Measurements from ENCODE around the gene ZNF761. TPM values are rescaled to one million over a fixed set of nuclear protein-coding genes. Genes with fewer than 3 reads are reported as not detected.
"Not testable (repeated sequence)": the region's sequence is repeated elsewhere in the genome, so short reads cannot be mapped to it uniquely, and the experiment has no call there.

ZNF761 gene
- total and polyA plus RNA-seq, 10 donors = 5.9 to 14.2 (median 10.4) TPM

DNA sequence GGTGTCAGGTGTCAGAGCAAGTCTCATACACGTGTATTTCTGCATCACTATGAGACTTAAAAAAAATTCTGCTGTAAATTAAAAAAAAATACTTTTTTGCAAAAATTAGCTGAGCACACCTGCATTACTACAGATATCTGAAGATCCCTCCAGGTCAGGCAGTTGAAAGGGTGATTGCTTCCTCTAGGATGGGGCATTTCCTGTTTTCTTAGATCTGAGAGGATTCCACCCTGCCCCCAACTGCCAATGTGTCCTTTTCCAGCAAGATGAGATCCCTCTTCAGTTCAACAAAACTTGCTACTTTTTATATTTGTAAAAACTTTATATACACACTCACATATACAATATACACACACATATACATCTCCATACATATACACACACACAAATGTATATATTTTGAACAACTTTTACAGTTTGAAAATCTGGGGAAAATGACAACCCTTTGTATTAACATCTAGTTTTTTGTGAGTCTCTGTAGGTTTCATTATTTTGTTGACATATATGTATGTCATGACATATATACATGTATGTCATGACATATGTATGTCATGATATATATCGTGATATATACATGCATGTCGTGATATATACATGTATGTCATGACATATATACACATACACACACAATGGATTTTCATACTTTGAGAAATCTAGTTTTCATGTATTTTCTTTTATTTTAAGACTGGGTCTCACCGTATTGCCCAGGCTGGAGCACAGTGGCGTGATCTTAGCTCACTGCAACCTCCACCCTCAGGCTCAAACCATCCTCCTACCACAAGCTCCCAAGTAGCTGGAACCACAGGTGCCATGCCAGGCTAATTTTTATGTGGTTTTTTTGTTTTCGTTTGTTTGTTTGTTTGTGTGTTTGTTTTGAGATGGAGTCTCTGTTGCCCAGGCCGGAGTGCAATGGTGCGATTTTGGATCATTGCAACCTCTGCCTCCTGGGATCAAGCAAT lies 53.5 kb downstream of the ZNF761 start:
- Histone ChIP-seq H3K4me3 (no peak overlapping the region), H3K27ac (no peak overlapping the region), H3K4me1 (no peaks in the 10 kb centered on the region), H3K36me3 (peaks cover 14 to 97% (median 65%) of the 10 kb centered on the region in 6 donors), H3K9me3 (peaks cover 10 to 100% (median 97%) of the 10 kb centered on the region in 8 donors), H3K27me3 (replicated peaks in 1 of 7) (no peaks in the 10 kb centered on the region)
- 79 to 99% (median 82%) methylated on average over 8 of the region's 8 CpGs for WGBS, 5 donors
- intact Hi-C loops (cut with DNase I; ENCODE audit: low total_unique reads) = no loop called here
- no peak for DNase-seq
- TF ChIP-seq POLR2A (IDR thresholded peaks at IDR 0.05) (no peak), POLR2AphosphoS5 (IDR thresholded peaks at IDR 0.05) (no peak)
- TF ChIP-seq, protein P1, sequence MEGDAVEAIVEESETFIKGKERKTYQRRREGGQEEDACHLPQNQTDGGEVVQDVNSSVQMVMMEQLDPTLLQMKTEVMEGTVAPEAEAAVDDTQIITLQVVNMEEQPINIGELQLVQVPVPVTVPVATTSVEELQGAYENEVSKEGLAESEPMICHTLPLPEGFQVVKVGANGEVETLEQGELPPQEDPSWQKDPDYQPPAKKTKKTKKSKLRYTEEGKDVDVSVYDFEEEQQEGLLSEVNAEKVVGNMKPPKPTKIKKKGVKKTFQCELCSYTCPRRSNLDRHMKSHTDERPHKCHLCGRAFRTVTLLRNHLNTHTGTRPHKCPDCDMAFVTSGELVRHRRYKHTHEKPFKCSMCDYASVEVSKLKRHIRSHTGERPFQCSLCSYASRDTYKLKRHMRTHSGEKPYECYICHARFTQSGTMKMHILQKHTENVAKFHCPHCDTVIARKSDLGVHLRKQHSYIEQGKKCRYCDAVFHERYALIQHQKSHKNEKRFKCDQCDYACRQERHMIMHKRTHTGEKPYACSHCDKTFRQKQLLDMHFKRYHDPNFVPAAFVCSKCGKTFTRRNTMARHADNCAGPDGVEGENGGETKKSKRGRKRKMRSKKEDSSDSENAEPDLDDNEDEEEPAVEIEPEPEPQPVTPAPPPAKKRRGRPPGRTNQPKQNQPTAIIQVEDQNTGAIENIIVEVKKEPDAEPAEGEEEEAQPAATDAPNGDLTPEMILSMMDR (IDR thresholded peaks at IDR 0.05 in 8 of 11, conservative IDR thresholded peaks at IDR 0.05 in 3 of 11) = no peak

DNA sequence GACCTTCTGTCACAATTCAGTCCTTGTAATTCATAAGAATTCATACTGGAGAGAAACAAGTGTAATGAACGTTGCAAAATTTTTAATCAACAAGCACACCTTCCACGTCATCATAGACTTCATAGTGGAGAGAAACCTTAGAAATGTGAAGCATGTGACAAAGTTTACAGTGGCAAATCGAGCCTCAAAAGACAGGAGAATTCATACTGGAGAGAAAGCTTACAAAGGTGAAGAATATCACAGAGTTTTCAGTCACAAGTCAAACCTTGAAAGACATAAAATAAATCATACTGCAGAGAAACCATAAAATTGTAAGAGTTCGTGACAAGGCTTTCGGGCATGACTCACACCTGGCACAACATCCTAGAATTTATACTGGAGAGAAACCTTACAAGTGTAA lies 60.4 kb downstream of the ZNF761 start:
- intact Hi-C loops (cut with DNase I; ENCODE audit: low total_unique reads) = no loop called here
- Histone ChIP-seq H3K36me3 (peaks cover 14 to 69% (median 46%) of the 10 kb centered on the region in 6 donors), H3K27ac (no peak overlapping the region), H3K27me3 (replicated peaks in 1 of 7) (no peaks in the 10 kb centered on the region), H3K4me3 (no peak overlapping the region), H3K9me3 (peaks cover 8 to 100% (median 98%) of the 10 kb centered on the region in 8 donors), H3K4me1 (no peaks in the 10 kb centered on the region)
- TF ChIP-seq POLR2A (IDR thresholded peaks at IDR 0.05) (no peak), POLR2AphosphoS5 (IDR thresholded peaks at IDR 0.05) (no peak)
- TF ChIP-seq, protein P1 (IDR thresholded peaks at IDR 0.05 in 8 of 11, conservative IDR thresholded peaks at IDR 0.05 in 3 of 11) = no peak
- DNase-seq = no peak
- 92 to 99% (median 95%) methylated on average over 5 of the region's 5 CpGs for WGBS, 5 donors

DNA sequence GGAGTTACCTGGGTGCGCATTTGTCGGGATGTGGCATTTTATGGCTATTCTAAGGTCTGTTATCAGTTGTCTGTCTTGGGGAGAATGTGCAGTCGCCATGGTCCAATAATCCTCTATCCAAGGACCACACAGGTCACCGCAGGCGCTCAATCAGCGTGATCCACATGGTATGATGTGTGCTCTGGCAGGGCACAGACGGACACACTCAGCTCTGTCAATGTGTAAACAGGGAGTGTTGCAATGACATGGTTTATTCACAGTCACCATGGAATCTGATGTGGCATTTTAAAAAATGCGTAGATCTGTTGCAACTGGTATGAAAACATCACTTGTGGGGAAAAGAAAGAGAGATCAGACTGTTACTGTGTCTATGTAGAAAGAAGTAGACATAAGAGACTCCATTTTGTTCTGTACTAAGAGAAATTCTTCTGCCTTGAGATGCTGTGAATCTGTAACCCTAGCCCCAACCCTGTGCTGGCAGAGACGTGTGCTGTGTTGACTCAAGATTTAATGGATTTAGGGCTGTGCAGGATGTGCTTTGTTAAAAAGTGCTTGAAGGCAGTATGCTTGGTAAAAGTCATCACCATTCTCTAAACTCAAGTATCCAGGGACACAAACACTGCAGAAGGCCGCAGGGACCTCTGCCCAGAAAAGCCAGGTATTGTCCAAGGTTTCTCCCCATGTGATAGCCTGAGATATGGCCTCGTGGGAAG lies 65.7 kb downstream of the ZNF761 start:
- H3K9me3 ChIP-seq = peaks cover 3 to 88% (median 59%) of the 10 kb centered on the region in 8 donors
- WGBS, 5 donors = 63 to 70% (median 68%) methylated on average over 11 of the region's 11 CpGs
- H3K4me3 ChIP-seq; DNase-seq; H3K27ac ChIP-seq; H3K4me1 ChIP-seq; intact Hi-C loops (cut with DNase I; ENCODE audit: low total_unique reads); H3K27me3 ChIP-seq (replicated peaks in 1 of 7): not testable (repeated sequence)
- peaks cover 0 to 17% (median 2%) of the 10 kb centered on the region in 6 donors for H3K36me3 ChIP-seq

DNA sequence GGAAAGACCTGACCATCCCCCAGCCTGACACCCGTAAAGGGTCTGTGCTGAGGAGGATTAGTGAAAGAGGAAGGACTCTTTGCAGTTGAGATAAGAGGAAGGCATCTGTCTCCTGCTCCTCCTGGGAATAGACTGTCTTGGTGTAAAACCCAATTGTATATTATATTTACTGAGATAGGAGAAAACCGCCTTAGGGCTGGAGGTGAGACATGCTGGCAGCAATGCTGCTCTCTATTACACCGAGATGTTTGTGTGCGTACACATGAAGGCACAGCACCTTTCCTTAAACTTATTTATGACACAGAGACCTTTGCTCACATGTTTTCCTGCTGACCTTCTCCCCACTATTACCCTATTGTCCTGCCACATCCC lies 66.2 kb downstream of the ZNF761 start:
- WGBS, 5 donors = 48 to 58% (median 53%) methylated on average over 4 of the region's 4 CpGs
- H3K4me1 ChIP-seq; H3K27me3 ChIP-seq (replicated peaks in 1 of 7); intact Hi-C loops (cut with DNase I; ENCODE audit: low total_unique reads); DNase-seq; H3K4me3 ChIP-seq; H3K27ac ChIP-seq: not testable (repeated sequence)
- Histone ChIP-seq H3K9me3 (peaks cover 2 to 82% (median 53%) of the 10 kb centered on the region in 8 donors), H3K36me3 (peaks cover 0 to 13% (median 2%) of the 10 kb centered on the region in 6 donors)

DNA sequence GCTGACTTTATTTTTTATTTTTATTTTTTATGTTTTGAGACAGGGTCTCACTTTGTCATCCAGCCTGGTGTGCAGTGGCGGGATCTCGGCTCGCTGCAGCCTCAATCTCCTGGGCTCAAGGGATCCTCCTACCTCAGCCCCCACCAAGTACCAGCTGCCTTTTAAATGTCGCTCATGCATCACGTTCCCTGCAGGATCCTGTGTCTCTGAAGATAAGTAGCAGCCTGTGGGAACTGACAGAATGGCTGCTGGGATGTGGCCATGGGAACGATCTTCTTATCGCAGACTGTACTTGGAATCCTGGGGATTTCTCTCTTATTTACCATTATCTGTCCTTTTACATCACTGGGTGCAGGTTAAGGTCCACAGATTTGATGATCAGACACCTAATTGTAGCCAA lies 71.4 kb downstream of the ZNF761 start:
- H3K4me3 ChIP-seq; DNase-seq; H3K27ac ChIP-seq; H3K36me3 ChIP-seq; intact Hi-C loops (cut with DNase I; ENCODE audit: low total_unique reads); H3K4me1 ChIP-seq: not testable (repeated sequence)
- 36 to 62% (median 54%) methylated on average over 7 of the region's 7 CpGs for WGBS, 5 donors
- H3K27me3 ChIP-seq (replicated peaks in 1 of 7) = peaks cover 0 to 19% (median 0%) of the 10 kb centered on the region in 7 donors
- peaks cover 0 to 45% (median 10%) of the 10 kb centered on the region in 8 donors for H3K9me3 ChIP-seq

DNA sequence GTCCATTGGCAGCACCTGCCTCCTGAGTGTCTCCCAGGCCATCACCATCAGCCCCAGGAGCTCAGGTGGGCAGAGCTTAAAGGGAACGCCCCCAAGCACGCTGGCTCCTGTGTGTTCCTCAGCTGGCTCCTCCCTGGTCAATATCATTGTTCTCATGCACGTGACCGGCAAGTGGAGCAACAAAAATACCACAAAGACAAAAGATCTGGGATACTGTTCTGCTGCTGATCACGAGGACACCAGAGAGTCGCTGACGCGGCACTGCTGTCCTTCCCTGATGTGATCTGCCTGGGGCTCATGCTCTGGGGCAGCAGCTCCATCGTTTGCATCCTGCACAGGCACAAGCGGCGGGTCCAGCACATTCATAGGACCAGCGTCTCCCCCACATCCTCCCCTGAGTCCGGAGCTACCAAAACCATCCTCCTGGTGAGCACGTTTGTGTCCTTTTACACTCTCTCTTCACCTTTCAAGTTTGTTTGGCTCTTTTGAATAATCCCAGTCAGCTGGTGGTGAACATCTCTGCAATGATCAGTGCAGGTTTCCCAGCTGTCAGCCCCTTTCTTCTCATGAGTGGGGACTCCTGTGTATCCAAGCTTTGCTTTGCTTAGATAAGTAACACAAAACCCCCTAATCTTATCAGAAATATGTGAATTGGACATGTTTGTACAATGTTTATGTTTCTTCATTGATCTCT lies 72.0 kb downstream of the ZNF761 start:
- Histone ChIP-seq H3K27me3 (replicated peaks in 1 of 7) (peaks cover 0 to 19% (median 0%) of the 10 kb centered on the region in 7 donors), H3K9me3 (peaks cover 0 to 38% (median 5%) of the 10 kb centered on the region in 8 donors)
- H3K4me3 ChIP-seq; H3K4me1 ChIP-seq; H3K36me3 ChIP-seq; intact Hi-C loops (cut with DNase I; ENCODE audit: low total_unique reads); DNase-seq; H3K27ac ChIP-seq: not testable (repeated sequence)
- 5 to 25% (median 7%) methylated on average over 1 to 11 of the region's 14 CpGs for WGBS, 5 donors

DNA sequence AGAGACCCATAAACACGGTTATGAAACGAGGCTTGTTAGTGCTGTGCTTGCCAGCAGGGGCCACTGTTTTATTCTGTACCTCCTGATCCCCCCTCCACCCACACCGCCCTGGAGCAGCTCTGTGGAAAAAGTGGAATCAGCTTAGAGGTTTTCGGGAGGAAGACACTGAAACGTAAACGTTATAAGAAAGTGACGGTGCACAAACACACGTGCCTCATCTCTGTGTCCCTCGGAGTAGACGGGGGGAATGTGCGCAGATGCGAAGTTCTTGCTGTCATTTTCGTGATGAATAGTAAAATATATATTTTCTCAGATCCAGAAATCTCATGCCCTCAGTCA lies 72.5 kb downstream of the ZNF761 start:
- peaks cover 0 to 19% (median 0%) of the 10 kb centered on the region in 7 donors for H3K27me3 ChIP-seq (replicated peaks in 1 of 7)
- H3K4me1 ChIP-seq; H3K4me3 ChIP-seq; H3K27ac ChIP-seq; DNase-seq; intact Hi-C loops (cut with DNase I; ENCODE audit: low total_unique reads); H3K36me3 ChIP-seq: not testable (repeated sequence)
- 19 to 26% (median 25%) methylated on average over 11 to 13 of the region's 13 CpGs for WGBS, 5 donors
- H3K9me3 ChIP-seq = peaks cover 0 to 34% (median 5%) of the 10 kb centered on the region in 8 donors

Measured in spleen (tissue), 11 donors.